Subcutaneous abdominal adipose tissue (tissue), 5 donors: ENCODE results near the gene MMD.
A peak's percentile ranks its signal among the peaks of the same experiment; 100 is the strongest.

Source experiments
- H3K27ac ChIP-seq: one replicate; pipeline ENCODE4 v1.7.0; 2013; ENCODE audit warnings: low read depth, mild to moderate bottlenecking, inconsistent platforms, low read length, moderate library complexity
- H3K27me3 ChIP-seq, 5 donors: one replicate each; pipeline ENCODE4 v1.7.0; 2013; ENCODE audit warnings: low read length in 5 of 5, inconsistent platforms in 1 of 5; ENCODE audit not compliant: control insufficient read depth in 5 of 5, insufficient read depth in 4 of 5
- H3K36me3 ChIP-seq, 5 donors: one replicate each; pipeline ENCODE4 v1.7.0; 2013; ENCODE audit warnings: low read length in 5 of 5; ENCODE audit not compliant: control insufficient read depth in 5 of 5, insufficient read depth in 5 of 5
- H3K4me1 ChIP-seq, 5 donors: one replicate each; pipeline ENCODE4 v1.7.0; 2013; ENCODE audit warnings: low read length in 5 of 5, mild to moderate bottlenecking in 3 of 5, moderate library complexity in 1 of 5; ENCODE audit not compliant: control insufficient read depth in 5 of 5, insufficient read depth in 5 of 5
- H3K4me3 ChIP-seq, 5 donors: one replicate each; pipeline ENCODE4 v1.7.0; 2013; ENCODE audit warnings: low read length in 5 of 5, low read depth in 1 of 5
- H3K9ac ChIP-seq, 5 donors: one replicate each; pipeline ENCODE4 v1.7.0; 2013; ENCODE audit warnings: low read length in 5 of 5, mild to moderate bottlenecking in 4 of 5, moderate library complexity in 3 of 5
- H3K9me3 ChIP-seq, 5 donors: one replicate each; pipeline ENCODE4 v1.7.0; 2013; ENCODE audit warnings: low read length in 5 of 5; ENCODE audit not compliant: control insufficient read depth in 5 of 5
- donor health status: healthy.
- donor health status: healthy.
- donor health status: healthy.
- donor health status: healthy.
- donor health status: healthy.

MMD gene

GRCh38 chr17:55444471-55445441, 23.1 kb upstream of the MMD start:
- Histone ChIP-seq H3K9me3 (no peaks in the 10 kb centered on the region), H3K4me3 (no peak overlapping the region), H3K27ac (peak overlapping the region; percentile 63), H3K36me3 (no peaks in the 10 kb centered on the region), H3K4me1 (peaks cover 8 to 83% (median 66%) of the 10 kb centered on the region in 5 donors), H3K27me3 (no peaks in the 10 kb centered on the region), H3K9ac (peak overlapping the region in 4 of 5 donors; percentile 4 to 61 (median 35))

GRCh38 chr17:55443904-55444303, 22.3 kb upstream of the MMD start:
- H3K9ac ChIP-seq, result peak overlapping the region in 1 of 5 donors; percentile 61
- no peaks in the 10 kb centered on the region for H3K9me3 ChIP-seq
- H3K27me3 ChIP-seq, result no peaks in the 10 kb centered on the region
- no peak overlapping the region for H3K4me3 ChIP-seq
- H3K36me3 ChIP-seq, result no peaks in the 10 kb centered on the region
- peak overlapping the region; percentile 63 for H3K27ac ChIP-seq
- peaks cover 8 to 77% (median 62%) of the 10 kb centered on the region in 5 donors for H3K4me1 ChIP-seq

DNA sequence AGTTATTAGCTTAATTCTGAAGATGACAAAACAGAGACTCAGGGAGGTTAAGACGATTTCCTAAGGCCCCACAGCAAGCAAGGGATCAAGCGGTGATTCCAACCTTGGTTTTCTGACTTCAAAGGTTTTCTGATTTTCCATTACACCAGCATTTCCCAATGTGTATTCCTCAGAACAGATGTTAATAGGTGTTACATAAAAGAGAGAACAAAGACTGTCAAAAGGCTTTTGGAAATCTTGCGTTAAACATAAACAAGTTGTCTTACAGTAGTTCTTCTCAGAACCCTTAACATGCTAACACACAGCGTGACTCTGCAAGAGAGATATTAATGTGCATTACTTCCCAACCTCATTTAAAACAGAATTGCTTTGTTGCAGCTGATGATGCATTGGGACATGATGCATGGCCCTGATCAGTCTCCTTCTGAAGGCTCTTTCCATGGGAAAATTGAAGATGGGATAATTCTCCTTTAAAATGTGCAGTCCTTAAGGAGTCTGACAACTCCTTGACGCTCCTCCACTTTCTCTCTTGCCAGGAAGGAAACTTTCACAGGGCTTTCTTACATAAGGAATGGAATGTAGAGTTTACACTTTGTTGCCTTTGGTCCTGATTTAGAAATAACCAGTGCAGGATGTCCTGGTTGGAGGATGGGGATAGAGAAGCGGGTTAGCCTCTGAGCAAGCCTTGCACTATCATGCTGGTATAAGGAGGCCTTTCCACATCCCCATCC, 21.5 kb upstream of the MMD start:
- peak overlapping the region; percentile 63 for H3K27ac ChIP-seq

DNA sequence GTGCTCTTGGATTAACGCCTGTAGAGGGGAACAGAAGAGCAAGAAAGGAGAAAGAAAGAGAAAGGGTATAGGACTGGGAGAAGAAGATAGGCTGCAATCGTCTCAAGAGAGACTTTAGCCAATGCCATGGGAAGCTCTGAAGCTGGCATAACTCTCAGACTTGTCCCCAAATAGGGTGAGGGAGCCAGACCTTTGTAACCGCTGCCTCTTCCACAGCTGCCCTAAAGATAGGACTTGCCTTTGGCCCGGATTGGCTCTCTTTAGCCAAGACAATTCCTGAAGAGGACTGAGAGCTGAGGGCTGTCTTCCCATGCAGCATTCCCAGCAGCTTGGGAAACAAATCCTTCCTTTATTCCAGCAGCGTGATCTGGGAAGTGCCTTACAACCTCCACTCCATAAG, 20.8 kb upstream of the MMD start:
- Histone ChIP-seq H3K4me1 (peaks cover 8 to 72% (median 57%) of the 10 kb centered on the region in 5 donors), H3K9ac (peak overlapping the region in 3 of 5 donors; percentile 1 to 67 (median 40)), H3K9me3 (no peaks in the 10 kb centered on the region), H3K36me3 (no peaks in the 10 kb centered on the region), H3K27ac (peak overlapping the region; percentile 63), H3K4me3 (peak overlapping the region in 2 of 5 donors; percentile 7 to 16), H3K27me3 (no peaks in the 10 kb centered on the region)

More for the DNA sequence above, 21.5 kb upstream of the MMD start:
- Histone ChIP-seq H3K9me3 (no peaks in the 10 kb centered on the region), H3K4me3 (peak overlapping the region in 2 of 5 donors; percentile 7 to 16), H3K36me3 (no peaks in the 10 kb centered on the region), H3K27me3 (no peaks in the 10 kb centered on the region), H3K9ac (peak overlapping the region in 3 of 5 donors; percentile 1 to 67 (median 40)), H3K4me1 (peaks cover 6 to 70% (median 57%) of the 10 kb centered on the region in 5 donors)

DNA sequence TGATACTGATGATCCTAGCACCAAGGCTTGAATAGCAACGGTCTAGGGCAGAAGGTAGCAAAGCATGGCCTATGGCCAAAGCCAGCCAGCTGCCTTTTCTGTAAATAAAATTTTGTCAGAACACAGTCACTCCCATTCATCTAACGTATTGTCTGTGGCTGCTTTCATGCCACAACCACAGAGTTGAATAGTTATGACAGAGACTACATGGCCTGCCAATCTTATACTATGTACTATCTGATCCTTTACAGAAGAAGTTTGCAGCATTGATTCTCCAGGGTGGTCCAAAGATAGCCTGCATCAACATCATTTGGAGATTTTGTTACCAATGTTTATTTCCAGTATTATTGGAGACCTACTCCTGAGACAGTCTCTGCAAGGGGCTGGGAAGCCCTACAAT, 19.9 kb upstream of the MMD start:
- no peaks in the 10 kb centered on the region for H3K27me3 ChIP-seq
- peak overlapping the region in 2 of 5 donors; percentile 16 to 67 for H3K9ac ChIP-seq
- H3K9me3 ChIP-seq, result no peaks in the 10 kb centered on the region
- H3K36me3 ChIP-seq, result no peaks in the 10 kb centered on the region
- H3K27ac ChIP-seq, result peak overlapping the region; percentile 63
- no peak overlapping the region for H3K4me3 ChIP-seq
- H3K4me1 ChIP-seq, result peaks cover 8 to 75% (median 58%) of the 10 kb centered on the region in 5 donors

- H3K9ac ChIP-seq, result peak overlapping the region in 2 of 5 donors; percentile 31 to 51
- H3K36me3 ChIP-seq, result no peaks in the 10 kb centered on the region
- H3K27ac ChIP-seq, result peak overlapping the region; percentile 63
Observed at GRCh38 chr17:55440391-55440790, 18.8 kb upstream of the MMD start.

DNA sequence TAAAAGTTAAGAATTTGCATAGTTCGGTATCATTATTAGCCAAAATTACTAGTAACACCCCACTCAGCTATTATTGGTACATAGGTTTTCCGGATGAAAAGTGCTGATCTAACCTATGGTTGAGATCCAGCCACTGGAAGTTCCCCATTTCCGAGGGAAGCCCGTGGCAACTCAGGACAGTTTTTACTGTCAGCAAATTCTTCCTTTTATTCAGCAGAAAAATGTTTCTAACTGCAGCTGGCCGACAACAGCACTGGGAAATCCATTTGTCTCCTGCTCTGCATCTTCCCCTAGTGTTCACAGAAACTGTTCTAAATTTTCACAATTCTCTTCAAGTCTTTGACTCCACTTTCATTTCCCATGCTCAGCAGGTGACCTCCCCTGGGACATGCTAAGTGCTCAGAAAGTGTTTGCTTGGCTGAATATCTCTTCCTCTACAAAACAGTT, 15.5 kb upstream of the MMD start:
- Histone ChIP-seq H3K9ac (no peak overlapping the region), H3K4me1 (peaks cover 0 to 62% (median 43%) of the 10 kb centered on the region in 5 donors), H3K27me3 (no peaks in the 10 kb centered on the region), H3K36me3 (no peaks in the 10 kb centered on the region), H3K9me3 (no peaks in the 10 kb centered on the region), H3K27ac (no peak overlapping the region), H3K4me3 (no peak overlapping the region)

More at GRCh38 chr17:55440391-55440790, 18.8 kb upstream of the MMD start:
- H3K9me3 ChIP-seq, result no peaks in the 10 kb centered on the region
- H3K27me3 ChIP-seq, result no peaks in the 10 kb centered on the region
- H3K4me3 ChIP-seq, result no peak overlapping the region
- peaks cover 8 to 70% (median 59%) of the 10 kb centered on the region in 5 donors for H3K4me1 ChIP-seq

GRCh38 chr17:55436224-55437158, 14.9 kb upstream of the MMD start:
- Histone ChIP-seq H3K4me1 (peaks cover 0 to 56% (median 37%) of the 10 kb centered on the region in 5 donors), H3K27ac (peak overlapping the region; percentile 45), H3K9ac (no peak overlapping the region), H3K27me3 (no peaks in the 10 kb centered on the region), H3K4me3 (no peak overlapping the region), H3K36me3 (no peaks in the 10 kb centered on the region), H3K9me3 (no peaks in the 10 kb centered on the region)

DNA sequence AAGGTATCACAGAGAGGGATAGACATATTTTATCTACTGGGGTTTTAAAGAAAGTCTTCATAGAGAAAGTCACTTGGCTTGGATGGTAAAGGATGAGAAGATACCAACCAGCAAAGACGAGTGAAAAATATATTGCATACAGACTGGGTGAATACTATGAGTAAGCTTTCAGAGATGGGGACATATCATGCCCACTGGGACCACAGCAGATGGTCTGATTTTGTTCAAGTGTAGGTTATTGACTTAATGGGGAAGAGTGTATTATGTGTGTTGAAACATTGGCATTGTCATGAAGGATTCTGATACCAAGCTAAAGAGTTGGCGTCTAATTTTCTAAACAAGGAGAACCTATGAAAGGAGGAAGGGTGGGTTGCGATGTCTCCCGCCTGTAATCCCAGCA, 13.8 kb upstream of the MMD start:
- no peaks in the 10 kb centered on the region for H3K36me3 ChIP-seq
- peaks cover 0 to 57% (median 42%) of the 10 kb centered on the region in 5 donors for H3K4me1 ChIP-seq
- H3K4me3 ChIP-seq, result no peak overlapping the region
- H3K27ac ChIP-seq, result no peak overlapping the region
- H3K27me3 ChIP-seq, result no peaks in the 10 kb centered on the region
- no peaks in the 10 kb centered on the region for H3K9me3 ChIP-seq
- no peak overlapping the region for H3K9ac ChIP-seq
